GM21825 (cell line): ENCODE results near the gene TGFBR1.
"Not testable (repeated sequence)": the region's sequence is repeated elsewhere in the genome, so short reads cannot be mapped to it uniquely, and the experiment has no call there.

Source experiments
- ATAC-seq: cut with Tn5 transposase; IDR thresholded peaks from one replicate; pipeline ENCODE4 v1.9.1; 2021; ENCODE audit warnings: mild to moderate bottlenecking, moderate library complexity; ENCODE audit not compliant: unreplicated experiment

Gene TGFBR1

DNA sequence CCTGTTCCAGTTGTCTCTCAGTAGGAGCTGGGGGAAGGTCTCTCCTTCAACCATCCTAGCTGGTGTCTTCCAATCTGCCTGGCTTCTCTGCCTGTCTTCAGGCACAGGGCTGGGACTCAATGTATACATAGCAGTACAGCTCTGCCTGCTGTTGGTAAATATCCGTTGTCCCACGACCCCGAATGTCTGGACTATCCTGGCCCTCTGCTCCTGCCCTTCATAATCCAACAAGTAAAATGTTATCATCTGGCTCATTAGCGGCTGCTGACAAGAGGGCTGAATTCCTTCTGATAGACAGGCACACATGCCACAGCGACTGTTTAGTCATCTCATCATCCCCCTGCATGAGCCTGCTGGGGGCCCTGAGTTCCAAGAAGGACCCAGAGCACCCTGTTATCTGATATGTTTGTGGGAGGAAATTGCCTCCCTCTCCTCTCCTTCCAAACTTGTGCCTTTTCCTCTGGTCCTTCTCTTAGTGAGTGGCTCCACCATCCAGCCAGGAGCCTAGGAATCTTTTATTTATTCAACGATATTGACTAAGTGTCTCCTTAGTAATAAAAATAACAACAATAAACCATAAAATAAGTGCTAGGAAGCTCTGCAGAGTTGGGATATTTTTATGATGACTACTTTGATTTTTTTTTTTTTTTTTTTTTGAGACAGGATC is 29.5 kb upstream of the TGFBR1 start:
- no peak for ATAC-seq

- no peak for ATAC-seq
Measured at GRCh38 chr9:99076030-99076429, 28.9 kb upstream of the TGFBR1 start.

DNA sequence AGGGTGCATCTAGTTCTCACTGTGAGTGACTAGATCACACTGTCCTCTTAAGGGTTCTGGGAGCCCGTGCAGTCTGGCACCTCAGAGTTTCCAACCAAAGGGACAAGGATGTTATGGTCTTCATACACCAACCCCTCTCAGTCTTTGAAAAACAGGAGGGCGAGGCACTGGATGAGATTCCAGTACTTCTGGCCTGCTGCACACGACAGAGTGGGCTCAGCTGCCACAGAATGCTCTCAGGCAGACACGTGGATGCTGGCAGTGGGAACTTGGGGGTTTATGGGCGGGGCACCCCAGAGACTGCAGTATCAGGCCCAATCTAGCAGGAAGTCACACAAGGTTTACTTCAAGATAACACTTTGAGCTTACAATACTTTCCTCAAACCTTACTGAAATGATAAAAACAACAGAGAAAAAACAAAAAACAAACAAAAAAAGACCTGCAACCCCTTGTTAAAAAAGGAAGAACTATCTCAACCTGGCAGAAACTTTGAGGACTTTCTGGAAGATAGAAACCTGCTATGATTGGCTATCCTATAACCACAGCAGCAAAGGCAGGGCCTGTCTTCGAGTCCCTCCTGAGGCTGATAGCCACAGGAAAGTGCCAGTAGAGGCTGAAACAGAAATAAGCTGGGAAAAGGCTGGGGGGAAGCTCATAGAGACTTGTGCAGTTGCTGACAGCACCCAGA is 28.3 kb upstream of the TGFBR1 start:
- no peak for ATAC-seq

- ATAC-seq: no peak
Measured at GRCh38 chr9:99078717-99079116, 26.2 kb upstream of the TGFBR1 start.

- ATAC-seq: no peak
Measured at GRCh38 chr9:99079542-99079941, 25.4 kb upstream of the TGFBR1 start.

- no peak for ATAC-seq
Measured at GRCh38 chr9:99083051-99083450, 21.9 kb upstream of the TGFBR1 start.

GRCh38 chr9:99085949-99086948 is 18.7 kb upstream of the TGFBR1 start:
- ATAC-seq: no peak

- no peak for ATAC-seq
Measured at GRCh38 chr9:99087462-99087861, 17.5 kb upstream of the TGFBR1 start.

DNA sequence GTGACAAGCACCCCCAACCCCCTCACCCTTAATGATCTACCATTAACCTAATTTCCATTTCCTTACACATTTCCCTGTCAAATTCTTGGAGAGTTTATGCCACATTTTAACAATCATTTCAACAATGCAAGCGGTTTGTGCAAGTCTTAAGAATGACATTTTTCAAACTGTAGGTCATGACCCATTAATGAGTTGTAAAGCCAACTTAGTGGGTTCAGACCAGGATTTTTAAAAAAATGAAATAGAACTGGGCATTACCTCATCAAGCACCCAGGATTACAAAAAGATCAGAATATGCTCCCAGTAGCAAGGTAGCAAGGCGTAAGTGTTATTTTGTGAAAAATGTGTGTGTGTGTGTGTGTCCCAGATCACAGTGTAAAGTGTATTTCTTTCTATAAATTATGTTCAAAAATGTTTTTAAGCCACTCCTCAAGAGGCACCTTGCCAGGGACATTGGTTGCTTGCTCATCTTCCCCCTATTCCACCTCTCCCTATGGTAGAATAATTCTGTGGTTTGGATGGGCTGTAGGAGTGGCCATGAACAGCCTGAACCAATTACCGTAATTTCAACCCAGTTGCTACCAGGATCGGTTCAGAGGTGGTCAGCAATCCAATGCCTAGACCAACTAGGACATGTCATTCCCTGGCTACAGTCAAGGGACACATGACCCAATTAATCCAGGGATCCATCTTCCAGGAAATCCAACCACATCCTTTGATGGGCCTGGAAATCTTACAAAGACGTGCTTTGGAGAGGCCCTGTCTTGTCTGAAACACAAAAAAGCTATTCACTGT is 14.4 kb upstream of the TGFBR1 start:
- ATAC-seq: no peak

- ATAC-seq: no peak
Measured at GRCh38 chr9:99092643-99093491, 12.0 kb upstream of the TGFBR1 start.

GRCh38 chr9:99093492-99093791 is 11.5 kb upstream of the TGFBR1 start:
- no peak for ATAC-seq

- ATAC-seq: no peak
Measured at GRCh38 chr9:99095565-99095964, 9.3 kb upstream of the TGFBR1 start.

DNA sequence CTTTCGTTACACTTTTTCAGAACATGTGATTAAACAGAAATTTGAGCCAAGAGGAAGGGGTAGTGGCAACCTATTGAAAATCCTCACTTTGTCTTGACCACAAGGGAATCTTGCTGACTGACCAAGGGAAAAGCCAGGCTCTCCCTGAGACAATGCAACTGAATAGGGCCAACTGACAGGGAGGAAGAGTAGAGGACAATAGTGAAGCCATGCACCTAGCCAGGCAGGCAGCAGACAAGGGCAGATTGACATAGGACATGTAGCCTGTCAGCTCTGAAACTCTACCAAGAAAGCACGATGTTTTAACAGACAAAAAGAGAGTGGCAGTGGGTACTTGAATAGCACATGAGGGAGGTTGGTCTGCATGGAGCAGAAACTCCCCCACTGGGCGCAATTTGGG is 8.5 kb upstream of the TGFBR1 start:
- ATAC-seq: no peak

DNA sequence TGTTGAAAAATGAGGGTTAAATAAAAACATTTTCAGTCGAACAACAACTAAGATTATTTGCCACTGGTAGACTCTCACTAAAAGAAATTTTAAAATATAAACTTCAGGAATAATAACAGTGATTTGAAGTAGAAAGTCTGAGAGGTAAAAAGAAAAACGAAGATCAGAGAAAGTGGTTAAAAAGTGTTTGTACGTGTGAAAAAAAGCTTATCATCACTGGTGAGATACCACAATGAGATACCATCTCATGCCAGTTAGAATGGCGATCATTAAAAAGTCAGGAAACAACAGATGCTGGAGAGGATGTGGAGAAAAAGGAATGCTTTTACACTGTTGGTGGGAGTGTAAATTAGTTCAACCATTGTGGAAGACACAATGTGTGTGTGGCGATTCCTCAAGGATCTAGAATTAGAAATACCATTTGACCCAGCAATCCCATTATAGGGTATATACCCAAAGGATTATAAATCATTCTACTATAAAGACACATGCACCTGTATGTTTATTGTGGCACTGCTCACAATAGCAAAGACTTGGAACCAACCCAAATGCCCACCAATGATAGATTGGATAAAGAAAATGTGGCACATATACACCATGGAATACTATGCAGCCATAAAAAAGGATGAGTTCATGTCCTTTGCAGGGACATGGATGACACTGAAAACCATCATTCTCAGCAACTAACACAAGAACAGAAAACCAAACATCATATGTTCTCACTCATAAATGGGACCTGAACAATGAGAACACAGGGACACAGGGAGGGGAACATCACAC is 4.9 kb upstream of the TGFBR1 start:
- ATAC-seq: not testable (repeated sequence)

DNA sequence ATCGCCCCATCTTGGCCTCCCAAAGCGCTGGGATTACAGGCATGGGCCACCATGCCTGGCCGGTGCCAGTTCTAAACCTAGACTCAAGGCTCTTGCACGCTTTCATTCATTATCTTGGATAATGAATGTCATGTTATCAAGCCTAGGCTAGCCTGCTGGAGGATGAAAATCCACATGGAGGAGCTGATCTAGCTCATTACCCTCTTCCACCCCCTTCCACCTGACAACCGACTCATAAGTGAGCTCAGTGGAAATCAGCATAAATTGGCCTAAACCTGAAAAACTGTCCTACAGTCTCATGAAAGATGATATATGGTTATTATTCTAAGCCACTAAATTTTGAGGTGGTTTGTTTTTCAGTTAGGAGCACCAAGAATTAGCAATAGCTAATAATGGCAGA is 3.6 kb upstream of the TGFBR1 start:
- ATAC-seq: no peak

DNA sequence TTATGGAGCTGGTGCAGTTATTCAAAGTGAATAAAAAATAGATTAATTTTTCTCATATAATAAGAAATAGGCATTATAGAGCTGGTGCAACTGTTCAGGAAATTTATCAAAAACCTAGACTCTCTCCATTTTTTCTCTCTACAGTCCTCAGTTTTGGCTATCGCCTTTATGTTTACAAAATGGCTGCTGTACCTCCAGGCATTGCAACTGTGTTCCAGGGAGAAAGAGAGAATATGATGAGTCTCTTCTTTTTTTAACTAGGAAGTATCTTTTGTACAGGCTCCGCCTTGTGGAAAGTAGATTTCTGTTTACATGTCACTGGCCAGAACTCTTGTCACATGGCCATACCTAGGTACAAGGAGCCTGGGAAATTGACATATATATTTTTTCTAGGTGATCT is 3.1 kb upstream of the TGFBR1 start:
- no peak for ATAC-seq

DNA sequence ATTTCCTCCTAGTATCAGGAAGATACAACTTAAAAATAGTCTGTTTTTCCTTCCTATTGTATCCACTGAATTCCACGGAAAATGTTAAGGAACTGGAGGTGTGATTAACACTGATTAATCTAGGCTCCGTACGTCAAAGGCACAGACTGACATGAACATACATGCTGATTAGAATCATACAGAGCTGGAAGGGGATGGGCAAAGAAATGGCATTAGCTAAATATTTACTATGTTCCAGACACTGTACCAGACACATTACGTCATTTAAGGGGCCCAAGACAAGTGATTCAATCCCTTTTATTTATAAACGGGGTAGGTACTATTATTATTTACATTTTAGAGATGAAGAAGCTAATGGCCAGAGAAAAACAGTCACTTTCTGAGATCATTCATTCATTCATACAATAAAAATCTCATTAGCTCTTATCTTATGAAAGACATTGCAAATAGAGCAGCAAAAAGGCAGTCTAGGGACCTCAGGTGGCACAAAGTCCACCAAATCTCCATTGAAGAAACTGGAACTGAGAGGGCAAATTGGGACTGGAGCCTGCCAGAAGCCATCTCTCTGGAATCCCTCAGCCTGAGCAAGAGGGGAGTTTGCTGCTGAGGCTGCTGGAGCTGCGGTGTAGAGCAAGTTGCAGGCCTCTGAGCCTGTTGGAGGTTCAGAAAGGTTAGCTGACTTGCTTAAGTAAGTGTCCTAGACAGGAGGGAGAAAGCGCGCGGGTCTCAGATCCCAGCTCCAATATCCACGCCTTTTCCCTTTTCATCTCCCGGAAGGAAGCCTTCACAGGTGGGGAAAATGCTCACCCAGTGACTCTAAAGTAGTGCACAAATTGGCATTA is 1.6 kb upstream of the TGFBR1 start:
- no peak for ATAC-seq

DNA sequence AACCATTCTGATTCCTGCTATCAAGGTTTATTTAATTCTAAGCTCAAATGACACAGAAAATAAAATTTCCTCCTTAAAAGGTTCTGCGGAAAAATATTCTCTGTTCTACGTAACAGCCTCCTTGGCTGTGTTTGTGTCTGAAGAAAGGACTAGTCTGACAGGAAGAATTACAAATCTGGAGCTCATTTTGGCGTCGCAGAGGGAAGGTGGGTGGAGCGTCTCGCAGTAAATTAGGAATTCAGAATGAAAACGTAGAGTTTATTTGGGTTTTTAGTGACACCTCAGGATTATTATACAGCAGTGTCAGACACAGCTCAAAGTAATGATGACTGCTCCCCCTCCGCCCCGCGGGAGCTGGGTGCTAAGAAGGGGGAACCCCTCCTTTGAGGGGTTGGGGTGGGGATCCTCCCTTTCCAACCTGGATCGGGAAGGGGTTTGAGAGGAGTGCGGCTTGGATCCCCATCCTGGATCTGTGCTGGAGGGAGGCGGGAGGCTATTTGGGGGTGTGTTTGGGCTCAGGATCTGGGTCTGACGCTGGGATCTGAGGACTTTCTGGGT is 933 bp upstream of the TGFBR1 start:
- no peak for ATAC-seq
